Neuronal stem cell (in vitro differentiated cells): Measurements from ENCODE around the gene FAM118A.

Experiments
- DNase-seq: peaks from one replicate; pipeline ENCODE4 v3.0.0-alpha.2; 2013; ENCODE audit warnings: low spot score
- H2AFZ ChIP-seq: one replicate; pipeline ENCODE4 v1.6.1; 2013; ENCODE audit warnings: mild to moderate bottlenecking, low read length, inconsistent platforms
- H2AK5ac ChIP-seq: 2 replicates; pipeline ENCODE4 v1.6.1; 2013; ENCODE audit warnings: low read depth, mild to moderate bottlenecking, inconsistent platforms, low read length, moderate library complexity, mixed read lengths
- H2BK120ac ChIP-seq: 2 replicates; pipeline ENCODE4 v1.6.1; 2013; ENCODE audit warnings: low read depth, mild to moderate bottlenecking, inconsistent platforms, low read length, moderate library complexity, mixed read lengths
- H2BK12ac ChIP-seq: one replicate; pipeline ENCODE4 v1.6.1; 2013; ENCODE audit warnings: low read length, inconsistent platforms
- H2BK15ac ChIP-seq: 2 replicates; pipeline ENCODE4 v1.6.1; 2013; ENCODE audit warnings: mild to moderate bottlenecking, low read length, inconsistent platforms, mixed read lengths
- H2BK5ac ChIP-seq: one replicate; pipeline ENCODE4 v1.6.1; 2013; ENCODE audit warnings: inconsistent platforms, mild to moderate bottlenecking, low read length, moderate library complexity
- H3K14ac ChIP-seq: one replicate; pipeline ENCODE4 v1.6.1; 2013; ENCODE audit warnings: low read length, inconsistent platforms
- H3K18ac ChIP-seq: 2 replicates; pipeline ENCODE4 v1.6.1; 2013; ENCODE audit warnings: low read length, inconsistent platforms
- H3K23ac ChIP-seq: 2 replicates; pipeline ENCODE4 v1.6.1; 2013; ENCODE audit warnings: low read depth, mild to moderate bottlenecking, mixed read lengths, low read length, inconsistent platforms; ENCODE audit not compliant: poor library complexity
- H3K27ac ChIP-seq: replicated peaks from 3 replicates; pipeline ENCODE4 v1.5.1; 2013; ENCODE audit warnings: low read length, inconsistent platforms
- H3K27me3 ChIP-seq, 3 experiments: 2 replicates each; pipeline ENCODE4 v1.6.1; 2013; ENCODE audit warnings: low read length in 3 of 3, mild to moderate bottlenecking in 2 of 3, inconsistent platforms in 1 of 3, low read depth in 1 of 3, mixed read lengths in 1 of 3, moderate library complexity in 1 of 3; ENCODE audit not compliant: control insufficient read depth in 3 of 3, insufficient read depth in 3 of 3
- H3K36me3 ChIP-seq, 2 donors: replicated peaks in 1 of 2; 2 replicates each; pipeline ENCODE4 v1.6.1; 2013; ENCODE audit warnings: low read length in 2 of 2; ENCODE audit not compliant: control insufficient read depth in 2 of 2, insufficient read depth in 2 of 2
- H3K4ac ChIP-seq: 2 replicates; pipeline ENCODE4 v1.6.1; 2013; ENCODE audit warnings: inconsistent platforms, mild to moderate bottlenecking, low read length, moderate library complexity
- H3K4me1 ChIP-seq, 2 donors: 1 replicate in 1 of 2; 2 replicates in 1 of 2; pipeline ENCODE4 v1.6.1; 2013; ENCODE audit warnings: low read length in 2 of 2, low read depth in 1 of 2; ENCODE audit not compliant: control insufficient read depth in 2 of 2, insufficient read depth in 1 of 2
- H3K4me2 ChIP-seq: one replicate; pipeline ENCODE4 v1.6.1; 2013; ENCODE audit warnings: mild to moderate bottlenecking, low read length, inconsistent platforms; ENCODE audit not compliant: insufficient read depth, poor library complexity, severe bottlenecking
- H3K4me3 ChIP-seq, 2 donors: 2 replicates each; pipeline ENCODE4 v1.5.1; 2013; ENCODE audit warnings: low read length in 2 of 2, mild to moderate bottlenecking in 2 of 2, inconsistent platforms in 1 of 2, moderate library complexity in 1 of 2
- H3K79me1 ChIP-seq: one replicate; pipeline ENCODE4 v1.6.1; 2013; ENCODE audit warnings: low read depth, mild to moderate bottlenecking, inconsistent platforms, low read length, moderate library complexity
- H3K9ac ChIP-seq: one replicate; pipeline ENCODE4 v1.6.1; 2013; ENCODE audit warnings: mild to moderate bottlenecking, low read depth, low read length, inconsistent platforms; ENCODE audit not compliant: poor library complexity
- H3K9me3 ChIP-seq, 2 donors: replicated peaks in 1 of 2; 2 replicates each; pipeline versions ENCODE3 to v1.6.1; 2013; ENCODE audit warnings: low read length in 2 of 2, mild to moderate bottlenecking in 2 of 2, inconsistent platforms in 1 of 2, low read depth in 1 of 2, mixed read lengths in 1 of 2, moderate library complexity in 1 of 2; ENCODE audit not compliant: control insufficient read depth in 2 of 2, insufficient read depth in 1 of 2
- H4K8ac ChIP-seq: one replicate; pipeline ENCODE4 v1.6.1; 2013; ENCODE audit warnings: low read depth, mild to moderate bottlenecking, inconsistent platforms, low read length, moderate library complexity
- H4K91ac ChIP-seq: one replicate; pipeline ENCODE4 v1.6.1; 2013; ENCODE audit warnings: low read length, low read depth, mild to moderate bottlenecking, inconsistent platforms; ENCODE audit not compliant: poor library complexity
- WGBS, 2 donors: extraction: QIAGEN DNeasy Blood & Tissue Kit; methylation state at CpG; one replicate each; pipeline ENCODE4 v1.1.7; 2013; ENCODE audit warnings: missing lambda C conversion rate in 2 of 2, mixed read lengths in 1 of 2; ENCODE audit not compliant: insufficient read length in 2 of 2, insufficient replicate concordance in 1 of 2; ENCODE audit errors: extremely low coverage in 2 of 2; 5-methylcytosine and 5-hydroxymethylcytosine counted together

Gene FAM118A

GRCh38 chr22:45343143-45343542 is 33.4 kb downstream of the FAM118A start:
- Histone ChIP-seq H3K23ac (no peak overlapping the region), H3K79me1 (peaks cover 4% of the 10 kb centered on the region), H2AFZ (no peak overlapping the region), H3K18ac (no peak overlapping the region), H3K4me1 (no peaks in the 10 kb centered on the region), H2BK5ac (no peak overlapping the region), H3K4me2 (no peak overlapping the region), H3K9ac (no peak overlapping the region), H3K4me3 (no peak overlapping the region), H2BK12ac (no peak overlapping the region), H2AK5ac (no peak overlapping the region), H3K14ac (no peak overlapping the region), H3K27me3 (no peaks in the 10 kb centered on the region), H2BK120ac (no peak overlapping the region), H3K27ac (no peak overlapping the region), H2BK15ac (no peak overlapping the region), H3K36me3 (peaks cover 5 to 43% of the 10 kb centered on the region in 2 donors), H3K9me3 (no peaks in the 10 kb centered on the region), H4K8ac (no peak overlapping the region), H4K91ac (no peak overlapping the region), H3K4ac (no peak overlapping the region)
- WGBS, 2 donors, result no CpG with 5 or more reads among the region's 8 CpGs
- DNase-seq, result no peak

DNA sequence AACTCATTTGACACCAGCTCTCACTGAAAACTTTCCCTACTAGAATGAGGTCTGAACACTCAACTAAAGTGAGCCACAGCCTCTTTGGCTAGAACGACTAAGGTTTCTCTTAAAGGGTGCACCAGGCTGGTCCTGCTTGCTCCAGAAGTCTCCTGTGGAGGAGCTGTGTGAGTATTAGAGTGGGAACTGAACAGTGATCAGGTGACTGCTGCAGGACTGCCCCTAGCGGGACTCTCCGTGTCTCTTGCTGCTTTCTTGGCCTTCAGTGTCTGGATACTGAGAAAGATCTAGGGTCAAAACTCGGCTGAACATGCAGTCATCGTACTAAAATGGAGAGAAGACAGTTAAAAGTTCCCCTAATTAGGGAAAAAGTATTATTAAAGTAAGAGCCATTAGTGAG is 34.6 kb downstream of the FAM118A start:
- H3K14ac ChIP-seq, result no peak overlapping the region
- WGBS, 2 donors, result no CpG with 5 or more reads among the region's 5 CpGs
- H2AFZ ChIP-seq, result no peak overlapping the region
- H2AK5ac ChIP-seq, result no peak overlapping the region
- H3K4me2 ChIP-seq, result no peak overlapping the region
- no peaks in the 10 kb centered on the region for H3K27me3 ChIP-seq
- H3K23ac ChIP-seq, result no peak overlapping the region
- no peak overlapping the region for H4K91ac ChIP-seq
- no peaks in the 10 kb centered on the region for H3K9me3 ChIP-seq
- H2BK120ac ChIP-seq, result no peak overlapping the region
- DNase-seq, result peak; percentile 5
- H3K4me1 ChIP-seq, result no peaks in the 10 kb centered on the region
- no peak overlapping the region for H3K4ac ChIP-seq
- no peak overlapping the region for H3K27ac ChIP-seq
- H4K8ac ChIP-seq, result no peak overlapping the region
- peaks cover 5 to 35% of the 10 kb centered on the region in 2 donors for H3K36me3 ChIP-seq
- no peak overlapping the region for H2BK5ac ChIP-seq
- H3K18ac ChIP-seq, result no peak overlapping the region
- no peak overlapping the region for H3K9ac ChIP-seq
- H2BK12ac ChIP-seq, result no peak overlapping the region
- no peak overlapping the region for H3K4me3 ChIP-seq
- H2BK15ac ChIP-seq, result no peak overlapping the region
- H3K79me1 ChIP-seq, result peaks cover 2% of the 10 kb centered on the region

DNA sequence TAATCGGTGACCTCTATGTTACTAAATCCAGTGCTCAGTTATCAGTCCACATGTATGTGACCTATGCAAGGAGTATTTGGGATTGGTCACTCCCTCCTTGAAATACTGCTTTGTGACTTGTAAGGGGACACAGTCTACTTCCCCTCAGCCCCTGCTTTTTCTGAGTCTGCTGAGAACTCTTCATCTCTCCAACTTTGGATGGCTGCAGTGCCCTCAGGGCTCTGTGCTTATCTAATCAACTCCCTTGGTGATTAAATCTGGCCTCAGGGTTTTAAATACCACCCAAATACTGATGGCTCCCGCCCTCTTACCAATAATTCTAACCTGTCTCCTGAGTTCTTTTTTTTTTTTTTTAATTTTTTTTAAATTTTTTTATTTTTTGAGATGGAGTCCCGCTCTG is 40.2 kb downstream of the FAM118A start:
- Histone ChIP-seq H3K36me3 (peaks cover 0 to under 1% of the 10 kb centered on the region in 2 donors), H3K9ac (no peak overlapping the region)

DNA sequence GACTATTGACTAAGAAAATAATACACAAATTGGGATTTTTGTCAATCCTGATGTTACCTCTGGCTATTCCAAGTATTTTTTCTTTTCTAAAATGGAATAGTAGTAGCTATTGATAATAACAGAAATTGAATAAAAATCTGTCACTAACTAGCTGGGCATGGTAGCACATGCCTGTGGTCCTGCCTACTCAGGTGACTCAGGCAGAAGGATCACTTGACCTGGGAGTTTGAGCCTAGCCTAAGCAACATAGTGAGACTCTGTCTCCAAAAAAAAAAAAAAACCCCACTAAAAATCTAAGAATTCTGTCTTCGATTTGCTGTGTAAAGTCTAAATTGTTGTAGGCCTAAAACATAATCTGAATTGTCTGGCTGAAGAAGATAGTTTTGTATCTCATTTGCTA is 42.2 kb downstream of the FAM118A start:
- H2AK5ac ChIP-seq, result no peak overlapping the region
- no peak overlapping the region for H2BK5ac ChIP-seq
- no peak overlapping the region for H3K14ac ChIP-seq
- H3K4ac ChIP-seq, result no peak overlapping the region
- H4K91ac ChIP-seq, result no peak overlapping the region
- H2BK12ac ChIP-seq, result no peak overlapping the region
- no peaks in the 10 kb centered on the region for H3K9me3 ChIP-seq
- DNase-seq, result no peak
- no peak overlapping the region for H2AFZ ChIP-seq
- no peak overlapping the region for H3K9ac ChIP-seq
- no peaks in the 10 kb centered on the region for H3K79me1 ChIP-seq
- H2BK15ac ChIP-seq, result no peak overlapping the region
- H3K27ac ChIP-seq, result no peak overlapping the region
- no peak overlapping the region for H2BK120ac ChIP-seq
- WGBS, 2 donors, result no CpG with 5 or more reads among the region's 1 CpG
- H3K36me3 ChIP-seq, result no peaks in the 10 kb centered on the region
- H3K4me2 ChIP-seq, result no peak overlapping the region
- no peaks in the 10 kb centered on the region for H3K27me3 ChIP-seq
- no peak overlapping the region for H3K18ac ChIP-seq
- no peak overlapping the region for H4K8ac ChIP-seq
- H3K23ac ChIP-seq, result no peak overlapping the region
- H3K4me3 ChIP-seq, result no peak overlapping the region
- H3K4me1 ChIP-seq, result peaks cover 0 to 3% of the 10 kb centered on the region in 2 donors

More for the DNA sequence above, 40.2 kb downstream of the FAM118A start:
- no CpG with 5 or more reads among the region's 3 CpGs for WGBS, 2 donors
- H2AFZ ChIP-seq, result no peak overlapping the region
- no peak overlapping the region for H3K4me2 ChIP-seq
- H2BK5ac ChIP-seq, result no peak overlapping the region
- peaks cover 0 to 3% of the 10 kb centered on the region in 2 donors for H3K4me1 ChIP-seq
- no peaks in the 10 kb centered on the region for H3K27me3 ChIP-seq
- H3K4me3 ChIP-seq, result no peak overlapping the region
- no peak overlapping the region for H4K8ac ChIP-seq
- no peak overlapping the region for H3K27ac ChIP-seq
- no peak overlapping the region for H2BK15ac ChIP-seq
- no peak overlapping the region for H2AK5ac ChIP-seq
- H3K79me1 ChIP-seq, result no peaks in the 10 kb centered on the region
- no peak for DNase-seq
- H2BK120ac ChIP-seq, result no peak overlapping the region
- H4K91ac ChIP-seq, result no peak overlapping the region
- no peak overlapping the region for H3K23ac ChIP-seq
- no peak overlapping the region for H3K18ac ChIP-seq
- no peak overlapping the region for H3K14ac ChIP-seq
- no peak overlapping the region for H2BK12ac ChIP-seq
- no peak overlapping the region for H3K4ac ChIP-seq
- no peaks in the 10 kb centered on the region for H3K9me3 ChIP-seq
